IPS-18a (cell line): ENCODE data around the gene AZU1.

Source experiments
- H3K27ac ChIP-seq: one replicate; pipeline ENCODE4 v1.5.1; 2013; ENCODE audit warnings: low read length
- H3K27me3 ChIP-seq: one replicate; pipeline ENCODE4 v1.6.1; 2013; ENCODE audit warnings: mild to moderate bottlenecking, low read length; ENCODE audit not compliant: control insufficient read depth, insufficient read depth
- H3K36me3 ChIP-seq: one replicate; pipeline ENCODE4 v1.6.1; 2013; ENCODE audit warnings: low read depth, low read length; ENCODE audit not compliant: control insufficient read depth
- H3K4me1 ChIP-seq: one replicate; pipeline ENCODE4 v1.6.1; 2013; ENCODE audit warnings: low read depth, low read length; ENCODE audit not compliant: control insufficient read depth
- H3K4me3 ChIP-seq: one replicate; pipeline ENCODE4 v1.5.1; 2013; ENCODE audit warnings: low read length
- H3K9ac ChIP-seq: one replicate; pipeline ENCODE4 v1.6.1; 2013; ENCODE audit warnings: mild to moderate bottlenecking, low read length, moderate library complexity
- H3K9me3 ChIP-seq: one replicate; pipeline ENCODE4 v1.6.1; 2013; ENCODE audit warnings: low read depth, low read length; ENCODE audit not compliant: control insufficient read depth

Gene AZU1

GRCh38 chr19:791007-791566 lies 36.5 kb upstream of the AZU1 start:
- Histone ChIP-seq H3K36me3 (no peaks in the 10 kb centered on the region), H3K4me1 (peaks cover 13% of the 10 kb centered on the region), H3K9ac (no peak overlapping the region), H3K27ac (no peak overlapping the region), H3K4me3 (no peak overlapping the region), H3K9me3 (no peaks in the 10 kb centered on the region), H3K27me3 (no peaks in the 10 kb centered on the region)

GRCh38 chr19:791567-792305 lies 35.9 kb upstream of the AZU1 start:
- H3K9ac ChIP-seq = no peak overlapping the region
- H3K9me3 ChIP-seq = no peaks in the 10 kb centered on the region
- peaks cover 13% of the 10 kb centered on the region for H3K4me1 ChIP-seq
- no peak overlapping the region for H3K27ac ChIP-seq
- no peaks in the 10 kb centered on the region for H3K36me3 ChIP-seq
- H3K27me3 ChIP-seq = no peaks in the 10 kb centered on the region
- no peak overlapping the region for H3K4me3 ChIP-seq

DNA sequence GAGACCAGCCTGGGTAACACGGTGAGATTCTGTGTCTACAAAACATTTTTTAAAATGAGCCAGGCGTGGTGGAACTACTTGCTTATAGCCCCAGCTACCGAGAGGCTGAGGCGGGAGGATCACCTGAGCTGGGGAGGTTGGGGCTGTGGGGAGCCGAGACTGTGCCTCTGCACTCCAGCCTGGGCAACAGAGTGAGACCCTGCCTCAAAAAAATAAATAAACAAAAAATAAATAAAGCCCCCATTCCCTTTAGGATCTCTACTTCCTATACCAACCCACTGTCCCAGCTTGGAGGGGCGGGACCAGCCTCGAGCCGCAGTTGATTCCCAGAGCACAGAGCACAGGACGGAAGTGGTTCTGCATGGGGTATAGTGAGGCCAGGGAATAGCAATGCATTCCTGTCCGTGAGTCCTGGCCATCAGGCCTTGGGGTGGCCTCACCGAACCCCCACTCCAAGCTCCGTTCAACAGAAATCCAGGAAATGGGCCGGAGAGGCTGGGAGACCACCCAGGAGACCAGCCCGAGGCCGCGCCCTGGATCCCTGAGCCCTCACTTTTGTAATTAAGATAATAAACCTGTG lies 35.2 kb upstream of the AZU1 start:
- H3K27me3 ChIP-seq = no peaks in the 10 kb centered on the region
- H3K27ac ChIP-seq = no peak overlapping the region
- no peak overlapping the region for H3K9ac ChIP-seq
- H3K36me3 ChIP-seq = no peaks in the 10 kb centered on the region
- H3K4me1 ChIP-seq = peaks cover 13% of the 10 kb centered on the region
- H3K4me3 ChIP-seq = no peak overlapping the region
- H3K9me3 ChIP-seq = no peaks in the 10 kb centered on the region

- no peak overlapping the region for H3K4me3 ChIP-seq
- H3K9ac ChIP-seq = no peak overlapping the region
- peaks cover 10% of the 10 kb centered on the region for H3K4me1 ChIP-seq
- H3K36me3 ChIP-seq = no peaks in the 10 kb centered on the region
- H3K27me3 ChIP-seq = no peaks in the 10 kb centered on the region
- no peak overlapping the region for H3K27ac ChIP-seq
- no peaks in the 10 kb centered on the region for H3K9me3 ChIP-seq
Observed at GRCh38 chr19:793806-794205, 33.8 kb upstream of the AZU1 start.

DNA sequence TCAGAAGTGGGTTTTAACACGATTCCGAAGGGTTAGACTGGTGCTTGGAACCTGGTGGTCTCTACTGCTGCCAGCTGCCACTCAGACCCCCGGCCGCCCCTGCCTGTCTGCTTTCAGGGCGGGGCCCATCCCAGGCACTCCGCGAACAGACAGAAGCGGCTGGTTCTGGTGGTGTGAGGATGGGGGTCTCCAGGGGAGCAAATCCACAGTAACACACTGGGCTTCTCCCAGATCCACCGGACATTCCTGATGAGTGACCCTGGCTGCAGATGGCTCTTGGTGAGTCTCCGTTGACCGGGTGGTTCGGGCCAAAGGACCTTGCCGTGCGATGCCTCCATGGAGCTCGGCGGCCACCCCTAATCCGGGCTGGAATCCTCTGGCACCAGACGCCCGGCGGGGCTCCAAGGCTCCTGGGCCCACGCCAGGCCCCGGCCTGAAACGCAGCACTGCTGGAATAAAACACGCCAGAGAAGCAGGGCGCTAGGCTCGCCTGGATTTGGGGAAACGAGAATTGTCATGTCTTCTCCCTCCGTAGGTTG lies 32.5 kb upstream of the AZU1 start:
- Histone ChIP-seq H3K4me3 (no peak overlapping the region), H3K9ac (no peak overlapping the region), H3K9me3 (no peaks in the 10 kb centered on the region), H3K27ac (no peak overlapping the region), H3K36me3 (peaks cover 10% of the 10 kb centered on the region), H3K27me3 (no peaks in the 10 kb centered on the region), H3K4me1 (peaks cover 6% of the 10 kb centered on the region)

DNA sequence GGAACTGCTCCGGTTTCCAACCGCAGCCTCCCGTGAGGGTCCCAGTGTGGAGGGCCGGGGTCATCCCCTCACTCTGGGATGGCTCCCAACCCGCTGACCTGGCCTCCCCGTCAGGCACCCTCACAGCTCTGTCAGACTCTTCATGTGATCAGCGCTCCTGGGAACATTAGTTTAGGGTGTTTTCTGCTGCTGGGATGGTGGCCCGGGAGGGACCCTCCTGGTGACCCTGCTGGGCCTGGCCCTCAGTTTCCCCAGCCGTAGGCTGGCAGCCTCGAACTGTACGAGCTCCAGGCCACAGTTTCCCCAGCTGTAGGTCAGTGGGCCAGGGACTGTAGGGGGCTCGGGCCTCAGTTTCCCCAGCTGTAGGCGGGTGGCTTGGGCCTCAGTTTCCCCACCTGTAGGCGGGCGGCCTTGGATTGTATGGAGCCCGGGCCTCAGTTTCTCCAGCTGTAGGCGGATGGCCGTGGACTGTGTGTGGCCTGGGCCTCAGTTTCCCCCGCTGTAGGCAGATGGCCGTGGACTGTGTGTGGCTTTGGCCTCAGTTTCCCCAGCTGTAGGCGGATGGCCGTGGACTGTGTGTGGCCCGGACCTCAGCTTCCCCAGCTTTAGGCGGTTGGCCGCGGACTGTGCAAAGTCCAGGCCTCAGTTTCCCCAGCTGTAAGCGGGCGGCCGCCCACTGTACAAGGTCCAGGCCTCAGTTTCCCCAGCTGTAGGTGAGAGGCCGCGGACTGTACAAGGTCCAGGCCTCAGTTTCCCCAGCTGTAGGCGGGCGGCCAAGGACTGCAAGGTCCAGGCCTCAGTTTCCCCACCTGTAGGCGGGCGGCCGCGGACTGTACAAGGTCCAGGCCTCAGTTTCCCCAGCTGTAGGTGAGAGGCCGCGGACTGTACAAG lies 31.7 kb upstream of the AZU1 start:
- Histone ChIP-seq H3K36me3 (peaks cover 17% of the 10 kb centered on the region), H3K27me3 (no peaks in the 10 kb centered on the region), H3K9ac (no peak overlapping the region), H3K4me1 (peaks cover 10% of the 10 kb centered on the region), H3K9me3 (no peaks in the 10 kb centered on the region), H3K27ac (no peak overlapping the region), H3K4me3 (peak overlapping the region; percentile 61)

DNA sequence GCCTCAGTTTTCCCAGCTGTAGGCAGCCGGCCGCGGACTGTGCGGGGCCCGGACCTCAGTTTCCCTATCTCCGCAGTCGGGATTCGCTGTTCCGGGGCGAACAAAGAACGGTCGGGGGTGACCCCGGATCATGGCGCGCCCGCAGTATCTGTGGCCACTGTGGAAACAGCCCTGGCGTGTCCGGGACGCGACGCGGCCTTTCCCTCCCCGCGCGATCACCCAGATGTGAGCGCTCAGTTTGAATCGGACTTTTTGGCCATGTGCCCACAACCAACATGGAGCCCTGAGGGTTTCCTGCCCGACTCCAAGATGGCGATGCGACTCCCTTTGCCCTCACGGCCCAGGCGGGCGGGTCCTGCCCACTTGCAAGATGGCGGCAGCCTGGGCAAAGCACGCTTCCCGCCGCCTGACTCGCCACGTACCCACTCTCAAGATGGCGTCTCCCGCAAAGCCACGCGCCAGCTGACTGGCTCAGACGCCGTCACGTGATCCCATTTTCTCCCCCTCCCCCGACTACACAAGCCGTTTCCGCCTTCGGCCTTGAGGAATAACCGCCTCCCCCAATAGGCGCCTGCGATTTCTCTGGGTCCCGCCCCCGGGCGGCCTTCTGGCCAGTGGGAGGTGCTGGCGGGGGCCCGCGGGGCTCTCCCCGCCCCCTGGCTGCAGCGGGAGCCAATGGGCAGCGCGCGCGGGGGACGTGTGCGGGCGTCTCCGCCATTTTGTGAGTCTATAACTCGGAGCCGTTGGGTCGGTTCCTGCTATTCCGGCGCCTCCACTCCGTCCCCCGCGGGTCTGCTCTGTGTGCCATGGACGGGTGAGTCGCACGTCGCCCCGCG lies 30.7 kb upstream of the AZU1 start, which contains the start of gene PTBP1:
PTBP1 (plus strand) TSS at position 761 of the 836 bp plus-strand sequence; CDS start at position 807, 46 bp downstream.
- Histone ChIP-seq H3K9ac (peak within 1 kb of the TSS; percentile 89), H3K36me3 (peaks cover 26% of the 10 kb centered on the region), H3K9me3 (no peaks in the 10 kb centered on the region), H3K4me1 (peaks cover 13% of the 10 kb centered on the region), H3K4me3 (peak within 1 kb of the TSS; percentile 68), H3K27ac (no peak within 1 kb of the TSS), H3K27me3 (no peaks in the 10 kb centered on the region)

GRCh38 chr19:797528-798414 lies 29.9 kb upstream of the AZU1 start:
- no peaks in the 10 kb centered on the region for H3K9me3 ChIP-seq
- peak overlapping the region; percentile 68 for H3K4me3 ChIP-seq
- H3K9ac ChIP-seq = peak overlapping the region; percentile 89
- no peaks in the 10 kb centered on the region for H3K27me3 ChIP-seq
- no peak overlapping the region for H3K27ac ChIP-seq
- peaks cover 13% of the 10 kb centered on the region for H3K4me1 ChIP-seq
- H3K36me3 ChIP-seq = peaks cover 30% of the 10 kb centered on the region

- Histone ChIP-seq H3K9ac (peak overlapping the region; percentile 89), H3K27me3 (no peaks in the 10 kb centered on the region), H3K9me3 (no peaks in the 10 kb centered on the region), H3K4me3 (peak overlapping the region; percentile 68), H3K27ac (peak overlapping the region; percentile 67), H3K36me3 (peaks cover 37% of the 10 kb centered on the region), H3K4me1 (peaks cover 13% of the 10 kb centered on the region)
Observed at GRCh38 chr19:798415-799075, 29.1 kb upstream of the AZU1 start.
